Measurements from ENCODE around the gene FAM107A.

FAM107A gene

GRCh38 chr3:58568572-58569286 lies 8.5 kb downstream of the FAM107A start:
- DNase-seq (ENCODE audit: extremely low read depth in 1 of 2, low read depth in 1 of 2), result peak; percentile 26 to 35

- no peak for DNase-seq (ENCODE audit: extremely low read depth in 1 of 2, low read depth in 1 of 2)
These were observed 10.0 kb downstream of the FAM107A start for GRCh38 chr3:58567251-58567515.

GRCh38 chr3:58566398-58567250 lies 10.6 kb downstream of the FAM107A start:
- DNase-seq (ENCODE audit: extremely low read depth in 1 of 2, low read depth in 1 of 2), result no peak

GRCh38 chr3:58565621-58566397 lies 11.4 kb downstream of the FAM107A start:
- DNase-seq (ENCODE audit: extremely low read depth in 1 of 2, low read depth in 1 of 2), result no peak

GRCh38 chr3:58564456-58565160 lies 12.6 kb downstream of the FAM107A start:
- DNase-seq (ENCODE audit: extremely low read depth in 1 of 2, low read depth in 1 of 2), result no peak

GRCh38 chr3:58564054-58564453 lies 13.1 kb downstream of the FAM107A start:
- DNase-seq (ENCODE audit: extremely low read depth in 1 of 2, low read depth in 1 of 2), result no peak

- no peak for DNase-seq (ENCODE audit: extremely low read depth in 1 of 2, low read depth in 1 of 2)
These were observed 13.7 kb downstream of the FAM107A start for GRCh38 chr3:58563386-58564035.

GRCh38 chr3:58562498-58562897 lies 14.7 kb downstream of the FAM107A start:
- DNase-seq (ENCODE audit: extremely low read depth in 1 of 2, low read depth in 1 of 2), result no peak

GRCh38 chr3:58560771-58561311 lies 16.4 kb downstream of the FAM107A start:
- DNase-seq (ENCODE audit: extremely low read depth in 1 of 2, low read depth in 1 of 2), result no peak

- DNase-seq (ENCODE audit: extremely low read depth in 1 of 2, low read depth in 1 of 2), result no peak
These were observed 17.6 kb downstream of the FAM107A start for GRCh38 chr3:58559586-58559985.

GRCh38 chr3:58557491-58557890 lies 19.7 kb downstream of the FAM107A start:
- no peak for DNase-seq (ENCODE audit: extremely low read depth in 1 of 2, low read depth in 1 of 2)

- no peak for DNase-seq (ENCODE audit: extremely low read depth in 1 of 2, low read depth in 1 of 2)
These were observed 20.4 kb downstream of the FAM107A start for GRCh38 chr3:58556761-58557221.

GRCh38 chr3:58556001-58556400 lies 21.2 kb downstream of the FAM107A start:
- no peak for DNase-seq (ENCODE audit: extremely low read depth in 1 of 2, low read depth in 1 of 2)

GRCh38 chr3:58555203-58555602 lies 22.0 kb downstream of the FAM107A start:
- no peak for DNase-seq (ENCODE audit: extremely low read depth in 1 of 2, low read depth in 1 of 2)

GRCh38 chr3:58553003-58553402 lies 24.2 kb downstream of the FAM107A start:
- no peak for DNase-seq (ENCODE audit: extremely low read depth in 1 of 2, low read depth in 1 of 2)

GRCh38 chr3:58551636-58552180 lies 25.5 kb downstream of the FAM107A start:
- DNase-seq (ENCODE audit: extremely low read depth in 1 of 2, low read depth in 1 of 2), result no peak

- no peak for DNase-seq (ENCODE audit: extremely low read depth in 1 of 2, low read depth in 1 of 2)
These were observed 32.6 kb downstream of the FAM107A start for GRCh38 chr3:58544541-58544940.

- no peak for DNase-seq (ENCODE audit: extremely low read depth in 1 of 2, low read depth in 1 of 2)
These were observed 36.9 kb downstream of the FAM107A start for GRCh38 chr3:58540176-58540858.

- DNase-seq (ENCODE audit: extremely low read depth in 1 of 2, low read depth in 1 of 2), result no peak
These were observed 37.6 kb downstream of the FAM107A start for GRCh38 chr3:58539626-58540025.

Data from stimulated activated CD8-positive, alpha-beta memory T cell treated with anti-CD3 and anti-CD28 coated beads, Interleukin-7, amount 100 ng/mL, for 48 hours (primary cell).